MG63 (cell line): ENCODE results near the gene LFNG. TPM values are rescaled to one million over a fixed set of nuclear protein-coding genes. Genes with fewer than 3 reads are reported as not detected.

ENCODE experiments used
- DNase-seq: peaks from one replicate; pipeline ENCODE4 v3.0.0-alpha.2; 2020
- H3K27me3 ChIP-seq: fragments of 250-450 bp; sonication (Bioruptor Pico); 2 replicates; pipeline ENCODE4 v1.5.1; 2020; ENCODE audit warnings: mild to moderate bottlenecking, moderate library complexity
- H3K36me3 ChIP-seq: fragments of 250-450 bp; sonication (Bioruptor Pico); 2 replicates; pipeline ENCODE4 v1.5.1; 2020; ENCODE audit warnings: mild to moderate bottlenecking, moderate library complexity
- H3K4me3 ChIP-seq: fragments of 250-450 bp; sonication (Bioruptor Pico); 2 replicates; pipeline ENCODE4 v1.5.1; 2020; ENCODE audit warnings: mild to moderate bottlenecking, moderate library complexity
- H3K9me3 ChIP-seq: fragments of 250-450 bp; sonication (Bioruptor Pico); 2 replicates; pipeline ENCODE4 v1.5.1; 2020; ENCODE audit warnings: mild to moderate bottlenecking, moderate library complexity
- total RNA-seq: library from RNA; depleted of rRNA; stranded (reverse); fragments of >200 nt; shearing (Covaris generic); gene quantifications from 2 replicates; pipeline ENCODE4 v1.2.3, GENCODE V29; 2014; ENCODE audit warnings: low replicate concordance

The LFNG gene
- total RNA-seq, 1 experiment from 2014 or later = 2.9 TPM

GRCh38 chr7:2496375-2496774 is 23.2 kb upstream of the LFNG start:
- Histone ChIP-seq H3K4me3 (no peak overlapping the region), H3K36me3 (no peaks in the 10 kb centered on the region), H3K9me3 (no peaks in the 10 kb centered on the region), H3K27me3 (no peaks in the 10 kb centered on the region)
- no peak for DNase-seq

GRCh38 chr7:2497065-2497464 is 22.5 kb upstream of the LFNG start:
- Histone ChIP-seq H3K4me3 (no peak overlapping the region), H3K36me3 (no peaks in the 10 kb centered on the region), H3K27me3 (no peaks in the 10 kb centered on the region), H3K9me3 (no peaks in the 10 kb centered on the region)
- DNase-seq = no peak

GRCh38 chr7:2497500-2498336 is 21.9 kb upstream of the LFNG start:
- no peaks in the 10 kb centered on the region for H3K36me3 ChIP-seq
- H3K9me3 ChIP-seq = no peaks in the 10 kb centered on the region
- no peak overlapping the region for H3K4me3 ChIP-seq
- H3K27me3 ChIP-seq = no peaks in the 10 kb centered on the region
- DNase-seq = no peak

GRCh38 chr7:2498708-2499107 is 20.9 kb upstream of the LFNG start:
- Histone ChIP-seq H3K27me3 (no peaks in the 10 kb centered on the region), H3K9me3 (no peaks in the 10 kb centered on the region), H3K4me3 (no peak overlapping the region), H3K36me3 (no peaks in the 10 kb centered on the region)
- DNase-seq = no peak

GRCh38 chr7:2499181-2499580 is 20.4 kb upstream of the LFNG start:
- no peak for DNase-seq
- no peak overlapping the region for H3K4me3 ChIP-seq
- H3K27me3 ChIP-seq = no peaks in the 10 kb centered on the region
- no peaks in the 10 kb centered on the region for H3K9me3 ChIP-seq
- H3K36me3 ChIP-seq = no peaks in the 10 kb centered on the region

- Histone ChIP-seq H3K4me3 (no peak overlapping the region), H3K36me3 (no peaks in the 10 kb centered on the region), H3K9me3 (no peaks in the 10 kb centered on the region), H3K27me3 (no peaks in the 10 kb centered on the region)
- DNase-seq = no peak
Measured at GRCh38 chr7:2499719-2500430, 19.7 kb upstream of the LFNG start.

- Histone ChIP-seq H3K9me3 (no peaks in the 10 kb centered on the region), H3K4me3 (no peak overlapping the region), H3K36me3 (no peaks in the 10 kb centered on the region), H3K27me3 (no peaks in the 10 kb centered on the region)
- DNase-seq = no peak
Measured at GRCh38 chr7:2500701-2501100, 18.9 kb upstream of the LFNG start.

- no peaks in the 10 kb centered on the region for H3K9me3 ChIP-seq
- DNase-seq = no peak
- H3K4me3 ChIP-seq = no peak overlapping the region
- H3K36me3 ChIP-seq = no peaks in the 10 kb centered on the region
- H3K27me3 ChIP-seq = no peaks in the 10 kb centered on the region
Measured at GRCh38 chr7:2501947-2502646, 17.5 kb upstream of the LFNG start.

- DNase-seq = no peak
- H3K9me3 ChIP-seq = no peaks in the 10 kb centered on the region
- H3K27me3 ChIP-seq = no peaks in the 10 kb centered on the region
- no peaks in the 10 kb centered on the region for H3K36me3 ChIP-seq
- no peak overlapping the region for H3K4me3 ChIP-seq
Measured at GRCh38 chr7:2502647-2502966, 17.0 kb upstream of the LFNG start.

- Histone ChIP-seq H3K9me3 (no peaks in the 10 kb centered on the region), H3K36me3 (no peaks in the 10 kb centered on the region), H3K4me3 (no peak overlapping the region), H3K27me3 (no peaks in the 10 kb centered on the region)
- DNase-seq = no peak
Measured at GRCh38 chr7:2503056-2503941, 16.3 kb upstream of the LFNG start.

- Histone ChIP-seq H3K4me3 (no peak overlapping the region), H3K27me3 (no peaks in the 10 kb centered on the region), H3K9me3 (no peaks in the 10 kb centered on the region), H3K36me3 (no peaks in the 10 kb centered on the region)
- DNase-seq = no peak
Measured at GRCh38 chr7:2504128-2504888, 15.3 kb upstream of the LFNG start.

- no peak overlapping the region for H3K4me3 ChIP-seq
- DNase-seq = no peak
- H3K36me3 ChIP-seq = no peaks in the 10 kb centered on the region
- no peaks in the 10 kb centered on the region for H3K27me3 ChIP-seq
- no peaks in the 10 kb centered on the region for H3K9me3 ChIP-seq
Measured at GRCh38 chr7:2504889-2505375, 14.6 kb upstream of the LFNG start.

- no peak for DNase-seq
- Histone ChIP-seq H3K4me3 (no peak overlapping the region), H3K36me3 (no peaks in the 10 kb centered on the region), H3K9me3 (no peaks in the 10 kb centered on the region), H3K27me3 (no peaks in the 10 kb centered on the region)
Measured at GRCh38 chr7:2505401-2505800, 14.2 kb upstream of the LFNG start.

- Histone ChIP-seq H3K36me3 (no peaks in the 10 kb centered on the region), H3K9me3 (no peaks in the 10 kb centered on the region), H3K4me3 (no peak overlapping the region), H3K27me3 (no peaks in the 10 kb centered on the region)
- no peak for DNase-seq
Measured at GRCh38 chr7:2507208-2507916, 12.2 kb upstream of the LFNG start.

- H3K4me3 ChIP-seq = no peak overlapping the region
- no peaks in the 10 kb centered on the region for H3K9me3 ChIP-seq
- no peaks in the 10 kb centered on the region for H3K36me3 ChIP-seq
- H3K27me3 ChIP-seq = no peaks in the 10 kb centered on the region
- DNase-seq = no peak
Measured at GRCh38 chr7:2507917-2508306, 11.7 kb upstream of the LFNG start.
